DND-41 (cell line): ENCODE measurements around the gene SOX2.

ENCODE experiments used
- EZH2 ChIP-seq: IDR thresholded peaks from 3 replicates; pipeline ENCODE4 v1.6.1; 2012; ENCODE audit warnings: borderline replicate concordance, low read depth, mild to moderate bottlenecking, moderate library complexity, low read length, inconsistent platforms; ENCODE audit not compliant: severe bottlenecking
- TF ChIP-seq, protein P1 (sequence below): IDR thresholded peaks from 2 replicates; pipeline ENCODE4 v1.5.1; 2012; ENCODE audit warnings: borderline replicate concordance, low read length, moderate library complexity, mild to moderate bottlenecking; ENCODE audit not compliant: poor library complexity, severe bottlenecking; ENCODE audit errors: extremely low read depth

- TF ChIP-seq, protein P1, sequence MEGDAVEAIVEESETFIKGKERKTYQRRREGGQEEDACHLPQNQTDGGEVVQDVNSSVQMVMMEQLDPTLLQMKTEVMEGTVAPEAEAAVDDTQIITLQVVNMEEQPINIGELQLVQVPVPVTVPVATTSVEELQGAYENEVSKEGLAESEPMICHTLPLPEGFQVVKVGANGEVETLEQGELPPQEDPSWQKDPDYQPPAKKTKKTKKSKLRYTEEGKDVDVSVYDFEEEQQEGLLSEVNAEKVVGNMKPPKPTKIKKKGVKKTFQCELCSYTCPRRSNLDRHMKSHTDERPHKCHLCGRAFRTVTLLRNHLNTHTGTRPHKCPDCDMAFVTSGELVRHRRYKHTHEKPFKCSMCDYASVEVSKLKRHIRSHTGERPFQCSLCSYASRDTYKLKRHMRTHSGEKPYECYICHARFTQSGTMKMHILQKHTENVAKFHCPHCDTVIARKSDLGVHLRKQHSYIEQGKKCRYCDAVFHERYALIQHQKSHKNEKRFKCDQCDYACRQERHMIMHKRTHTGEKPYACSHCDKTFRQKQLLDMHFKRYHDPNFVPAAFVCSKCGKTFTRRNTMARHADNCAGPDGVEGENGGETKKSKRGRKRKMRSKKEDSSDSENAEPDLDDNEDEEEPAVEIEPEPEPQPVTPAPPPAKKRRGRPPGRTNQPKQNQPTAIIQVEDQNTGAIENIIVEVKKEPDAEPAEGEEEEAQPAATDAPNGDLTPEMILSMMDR, result no peak
- no peak for TF ChIP-seq EZH2
Observed at GRCh38 chr3:181693280-181693679, 18.4 kb upstream of the SOX2 start.
